ENCODE data around the gene BUD23.
"Not testable (repeated sequence)": the region's sequence is repeated elsewhere in the genome, so short reads cannot be mapped to it uniquely, and the experiment has no call there.

BUD23 gene

DNA sequence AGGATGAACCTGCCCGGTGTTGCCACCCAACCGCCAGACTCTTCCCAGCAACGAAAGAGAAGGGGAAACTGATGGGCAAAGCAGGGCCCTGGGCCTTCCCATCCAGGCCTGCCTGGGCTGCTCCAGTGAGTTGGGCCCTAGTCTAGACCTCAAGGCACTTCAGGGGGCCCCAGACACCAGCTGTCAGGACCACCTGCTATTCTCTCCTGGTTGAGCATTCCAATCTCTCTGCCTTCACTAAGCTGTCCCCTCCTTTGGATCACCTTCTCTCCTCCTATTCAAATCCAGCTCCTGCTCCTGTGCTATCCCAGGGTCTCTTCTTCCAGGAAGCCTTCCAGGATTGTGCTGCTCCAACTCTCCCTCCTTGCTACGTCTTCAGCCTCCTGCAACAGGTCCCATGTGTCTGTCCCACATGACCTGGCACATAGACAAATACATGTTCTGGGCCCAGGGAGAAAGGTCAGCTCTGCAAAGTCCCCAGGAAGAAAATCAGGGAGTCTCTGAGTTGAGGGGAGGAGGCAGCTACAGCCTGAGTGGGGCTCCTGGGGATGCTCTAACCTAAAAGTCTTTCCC lies 33.0 kb downstream of the BUD23 start:
- H3K4me3 ChIP-seq (ENCODE audit: low read depth, low read length) = no peak overlapping the region
- TF ChIP-seq CTCF (IDR thresholded peaks at IDR 0.05; ENCODE audit: borderline replicate concordance, insufficient read depth, low read depth, low read length) = no peak

- no peak for TF ChIP-seq CTCF (IDR thresholded peaks at IDR 0.05; ENCODE audit: borderline replicate concordance, insufficient read depth, low read depth, low read length)
- H3K4me3 ChIP-seq (ENCODE audit: low read depth, low read length) = peak overlapping the region; percentile 7
Observed at GRCh38 chr7:73717025-73717807, 33.8 kb downstream of the BUD23 start.

GRCh38 chr7:73717991-73718405 lies 34.6 kb downstream of the BUD23 start:
- TF ChIP-seq CTCF (IDR thresholded peaks at IDR 0.05; ENCODE audit: borderline replicate concordance, insufficient read depth, low read depth, low read length) = no peak
- peak overlapping the region; percentile 7 for H3K4me3 ChIP-seq (ENCODE audit: low read depth, low read length)

DNA sequence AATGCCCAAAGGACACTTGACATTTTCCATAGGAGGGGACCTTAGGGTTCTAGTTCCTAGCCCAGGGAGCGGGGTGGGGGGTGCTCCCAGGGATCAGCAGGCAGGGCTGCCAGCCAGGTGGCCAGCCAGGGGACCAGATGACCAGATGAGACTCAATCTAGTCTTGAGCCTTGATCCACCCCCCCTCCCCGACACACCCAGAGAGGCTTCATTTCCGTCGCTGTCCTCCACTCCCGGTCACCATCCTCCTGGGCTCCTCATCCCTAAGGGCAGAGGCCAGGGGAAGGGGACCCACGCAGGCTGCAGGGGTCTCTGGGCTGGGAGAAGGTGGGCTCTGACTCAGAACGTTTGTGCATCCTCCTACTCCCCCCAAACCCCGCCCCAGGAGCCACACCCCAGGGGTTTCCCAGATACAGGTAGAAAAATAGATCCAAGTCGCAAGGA lies 35.1 kb downstream of the BUD23 start:
- H3K4me3 ChIP-seq (ENCODE audit: low read depth, low read length) = peak overlapping the region; percentile 79
- TF ChIP-seq CTCF (IDR thresholded peaks at IDR 0.05; ENCODE audit: borderline replicate concordance, insufficient read depth, low read depth, low read length) = no peak

GRCh38 chr7:73718905-73719805 lies 35.8 kb downstream of the BUD23 start, which contains the start of gene STX1A:
TSS of gene STX1A (minus strand) at chr7:73719669. CDS start at chr7:73719631, 38 bp downstream.
- TF ChIP-seq CTCF (IDR thresholded peaks at IDR 0.05; ENCODE audit: borderline replicate concordance, insufficient read depth, low read depth, low read length) = no peak
- H3K4me3 ChIP-seq (ENCODE audit: low read depth, low read length) = peak within 1 kb of the TSS; percentile 79

- no peak for TF ChIP-seq CTCF (IDR thresholded peaks at IDR 0.05; ENCODE audit: borderline replicate concordance, insufficient read depth, low read depth, low read length)
- H3K4me3 ChIP-seq (ENCODE audit: low read depth, low read length) = no peak overlapping the region
Observed at GRCh38 chr7:73719806-73720169, 36.4 kb downstream of the BUD23 start.

DNA sequence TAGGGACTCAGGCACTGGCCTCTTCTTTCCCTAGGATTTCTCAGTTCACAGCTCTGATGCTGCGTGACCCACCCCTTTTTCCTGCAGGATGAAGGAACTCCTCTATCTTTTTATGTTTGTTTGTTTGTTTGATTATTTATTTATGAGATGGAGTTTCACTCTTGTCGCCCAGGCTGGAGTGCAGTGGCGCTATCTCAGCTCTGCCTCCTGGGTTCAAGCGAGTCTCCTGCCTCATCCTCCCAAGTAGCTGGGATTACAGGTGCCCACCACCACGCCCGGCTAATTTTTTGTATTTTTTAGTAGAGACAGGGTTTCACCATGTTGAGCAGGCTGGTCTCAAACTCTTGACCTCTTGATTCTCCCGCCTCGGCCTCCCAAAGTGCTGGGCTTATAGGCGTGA lies 37.0 kb downstream of the BUD23 start:
- H3K4me3 ChIP-seq (ENCODE audit: low read depth, low read length) = not testable (repeated sequence)

Data from GM12875 (cell line).